ENCODE data around the gene ZXDC.
A peak's percentile ranks its signal among the peaks of the same experiment; 100 is the strongest.

The ZXDC gene

GRCh38 chr3:126475413-126476114 lies at the start of gene ZXDC:
TSS of gene ZXDC (minus strand) at chr3:126475891. CDS start at chr3:126475865, 26 bp downstream.
- TF ChIP-seq CTCF (IDR thresholded peaks at IDR 0.05): peak; percentile 62; the same call in 1 of the 2 replicates

- no peak for TF ChIP-seq CTCF (IDR thresholded peaks at IDR 0.05)
These were observed 49.6 kb upstream of the ZXDC start for GRCh38 chr3:126525091-126525852.

GRCh38 chr3:126524429-126524988 lies 48.8 kb upstream of the ZXDC start:
- 0 out of 2 replicates have a peak, but pooled peaks have one; percentile 18 for TF ChIP-seq CTCF (IDR thresholded peaks at IDR 0.05)

GRCh38 chr3:126523745-126524428 lies 48.2 kb upstream of the ZXDC start, which contains the start of gene CHST13:
TSS of gene CHST13 (plus strand) at chr3:126524155. CDS start at chr3:126524333, 178 bp downstream.
- no peak; the same call in 1 of the 2 replicates for TF ChIP-seq CTCF (IDR thresholded peaks at IDR 0.05)

- TF ChIP-seq CTCF (IDR thresholded peaks at IDR 0.05): peak; percentile 88
These were observed 46.7 kb upstream of the ZXDC start for GRCh38 chr3:126522363-126522788.

- TF ChIP-seq CTCF (IDR thresholded peaks at IDR 0.05): no peak
These were observed 45.6 kb upstream of the ZXDC start for GRCh38 chr3:126521122-126521891.
